Effector memory CD8-positive, alpha-beta T cell (primary cell): ENCODE data around the gene PNLIPRP1.

Experiments
- ATAC-seq: fragments of 150-1000 bp; cut with Tn5 transposase; replicated peaks from 2 replicates; pipeline ENCODE4 v1.10.0; 2021; ENCODE audit warnings: mild to moderate bottlenecking, moderate library complexity
- DNase-seq, 3 experiments: peaks; one replicate each; pipeline ENCODE4 v3.0.0; 2021
- H3K27ac Mint-ChIP-seq, 2 donors: one replicate each; pipeline ENCODE4 v1.8.0; 2022; ENCODE audit warnings: mild to moderate bottlenecking in 2 of 2, mixed read lengths in 2 of 2, moderate library complexity in 2 of 2
- H3K27me3 Mint-ChIP-seq, 2 donors: one replicate each; pipeline ENCODE4 v1.8.0; 2022; ENCODE audit warnings: mixed read lengths in 2 of 2
- H3K36me3 Mint-ChIP-seq: one replicate; pipeline ENCODE4 v1.8.0; 2022; ENCODE audit warnings: mild to moderate bottlenecking, moderate library complexity, mixed read lengths; ENCODE audit not compliant: insufficient read depth
- H3K4me1 Mint-ChIP-seq, 2 donors: one replicate each; pipeline ENCODE4 v1.8.0; 2022; ENCODE audit warnings: low read depth in 2 of 2, mixed read lengths in 2 of 2
- H3K4me3 Mint-ChIP-seq, 2 donors: one replicate each; pipeline ENCODE4 v1.8.0; 2022; ENCODE audit warnings: mild to moderate bottlenecking in 2 of 2, mixed read lengths in 2 of 2, moderate library complexity in 2 of 2
- H3K9me3 Mint-ChIP-seq, 2 donors: one replicate each; pipeline ENCODE4 v1.8.0; 2022; ENCODE audit warnings: mixed read lengths in 2 of 2

Gene PNLIPRP1

DNA sequence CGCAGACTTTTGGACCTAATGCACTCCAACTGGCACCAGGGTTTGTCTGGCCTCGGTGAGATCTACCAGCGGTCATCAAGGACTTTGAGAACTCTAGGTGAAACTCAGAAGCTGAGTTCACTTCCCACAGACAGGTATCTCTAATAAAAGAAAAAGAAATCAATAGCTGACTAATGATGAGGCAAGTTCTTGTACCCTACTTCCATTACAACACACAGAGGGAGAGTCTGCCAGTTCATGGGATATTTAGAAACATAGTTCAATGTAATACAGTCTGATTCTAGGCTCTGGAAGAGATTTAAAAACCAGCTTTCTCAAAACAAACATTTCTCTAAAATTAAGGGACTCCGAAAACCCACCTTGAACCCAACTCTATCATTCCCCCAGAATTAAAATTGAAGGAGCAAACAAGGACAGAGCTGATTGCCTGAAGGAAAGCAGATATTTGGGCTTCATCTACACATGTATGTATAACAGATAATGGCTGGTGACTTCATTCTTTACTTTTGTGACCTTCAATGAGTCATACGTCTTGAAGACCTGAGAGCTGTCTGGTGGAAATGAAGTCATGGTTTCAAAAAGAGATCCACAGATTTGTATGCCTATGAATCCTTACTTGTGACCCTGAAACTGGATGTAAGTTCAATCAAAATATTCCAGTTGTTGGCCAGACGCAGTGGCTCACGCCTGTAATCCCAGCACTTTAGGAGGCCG lies 2.7 kb upstream of the PNLIPRP1 start:
- H3K27ac Mint-ChIP-seq, result no peak overlapping the region
- H3K36me3 Mint-ChIP-seq, result peaks cover 4% of the 10 kb centered on the region
- H3K4me1 Mint-ChIP-seq, result no peaks in the 10 kb centered on the region
- ATAC-seq (no peak), DNase-seq (no peak)
- H3K27me3 Mint-ChIP-seq, result no peaks in the 10 kb centered on the region
- no peak overlapping the region for H3K4me3 Mint-ChIP-seq
- H3K9me3 Mint-ChIP-seq, result peaks cover 4 to 7% of the 10 kb centered on the region in 2 donors

DNA sequence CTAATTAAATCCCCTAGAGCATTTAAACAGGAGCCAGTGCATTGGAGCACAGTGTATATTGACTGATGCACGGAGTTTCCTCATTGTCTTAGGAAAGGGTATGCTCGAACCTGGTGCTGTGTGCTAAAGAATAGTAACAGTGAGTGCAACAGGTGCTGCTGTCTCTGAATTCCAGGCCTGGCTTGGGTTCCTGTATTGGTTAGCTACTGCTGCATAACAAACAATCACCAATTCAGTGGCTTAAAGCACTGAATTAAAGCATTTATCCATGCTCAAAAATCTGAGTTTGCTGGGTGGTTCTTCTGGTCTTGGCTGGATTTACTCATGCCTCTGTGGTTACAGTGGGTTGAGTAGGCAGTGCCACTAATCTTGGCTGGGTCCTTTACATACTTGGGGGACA lies 1.8 kb upstream of the PNLIPRP1 start:
- H3K36me3 Mint-ChIP-seq, result peaks cover 4% of the 10 kb centered on the region
- no peaks in the 10 kb centered on the region for H3K27me3 Mint-ChIP-seq
- DNase-seq (no peak), ATAC-seq (no peak)
- H3K27ac Mint-ChIP-seq, result no peak overlapping the region
- no peaks in the 10 kb centered on the region for H3K4me1 Mint-ChIP-seq
- no peak overlapping the region for H3K4me3 Mint-ChIP-seq
- H3K9me3 Mint-ChIP-seq, result peaks cover 4 to 7% of the 10 kb centered on the region in 2 donors

GRCh38 chr10:116589926-116590325 lies 833 bp upstream of the PNLIPRP1 start:
- ATAC-seq (no peak), DNase-seq (no peak)
- Mint-ChIP-seq H3K27me3 (no peaks in the 10 kb centered on the region), H3K9me3 (peaks cover 4 to 7% of the 10 kb centered on the region in 2 donors), H3K4me1 (no peaks in the 10 kb centered on the region), H3K36me3 (peaks cover 4% of the 10 kb centered on the region), H3K4me3 (no peak overlapping the region), H3K27ac (no peak overlapping the region)

GRCh38 chr10:116593139-116593740 lies 2.5 kb downstream of the PNLIPRP1 start:
- peaks cover 2 to 7% of the 10 kb centered on the region in 2 donors for H3K9me3 Mint-ChIP-seq
- no peak overlapping the region for H3K27ac Mint-ChIP-seq
- DNase-seq, result no peak
- H3K36me3 Mint-ChIP-seq, result peaks cover 1% of the 10 kb centered on the region
- H3K4me3 Mint-ChIP-seq, result no peak overlapping the region
- ATAC-seq, result no peak
- no peaks in the 10 kb centered on the region for H3K4me1 Mint-ChIP-seq
- H3K27me3 Mint-ChIP-seq, result no peaks in the 10 kb centered on the region

GRCh38 chr10:116594525-116595035 lies 3.8 kb downstream of the PNLIPRP1 start:
- Mint-ChIP-seq H3K4me3 (no peak overlapping the region), H3K36me3 (peaks cover 2% of the 10 kb centered on the region)

GRCh38 chr10:116596062-116596461 lies 5.3 kb downstream of the PNLIPRP1 start:
- no peak overlapping the region for H3K27ac Mint-ChIP-seq
- DNase-seq (no peak), ATAC-seq (no peak)
- peaks cover 0 to 7% of the 10 kb centered on the region in 2 donors for H3K9me3 Mint-ChIP-seq
- peaks cover 2% of the 10 kb centered on the region for H3K36me3 Mint-ChIP-seq
- H3K4me3 Mint-ChIP-seq, result no peak overlapping the region
- H3K27me3 Mint-ChIP-seq, result no peaks in the 10 kb centered on the region
- no peaks in the 10 kb centered on the region for H3K4me1 Mint-ChIP-seq

More at GRCh38 chr10:116594525-116595035, 3.8 kb downstream of the PNLIPRP1 start:
- ATAC-seq (no peak), DNase-seq (no peak)
- Mint-ChIP-seq H3K27me3 (no peaks in the 10 kb centered on the region), H3K4me1 (no peaks in the 10 kb centered on the region), H3K27ac (no peak overlapping the region), H3K9me3 (peaks cover 2 to 7% of the 10 kb centered on the region in 2 donors)

- peaks cover 0 to 7% of the 10 kb centered on the region in 2 donors for H3K9me3 Mint-ChIP-seq
- H3K36me3 Mint-ChIP-seq, result peaks cover 5% of the 10 kb centered on the region
- H3K4me3 Mint-ChIP-seq, result no peak overlapping the region
- H3K27ac Mint-ChIP-seq, result no peak overlapping the region
- no peaks in the 10 kb centered on the region for H3K4me1 Mint-ChIP-seq
- H3K27me3 Mint-ChIP-seq, result no peaks in the 10 kb centered on the region
- DNase-seq (no peak), ATAC-seq (no peak)
These were observed 6.8 kb downstream of the PNLIPRP1 start for GRCh38 chr10:116597543-116597942.

GRCh38 chr10:116598329-116598728 lies 7.6 kb downstream of the PNLIPRP1 start:
- peaks cover 5% of the 10 kb centered on the region for H3K36me3 Mint-ChIP-seq

DNA sequence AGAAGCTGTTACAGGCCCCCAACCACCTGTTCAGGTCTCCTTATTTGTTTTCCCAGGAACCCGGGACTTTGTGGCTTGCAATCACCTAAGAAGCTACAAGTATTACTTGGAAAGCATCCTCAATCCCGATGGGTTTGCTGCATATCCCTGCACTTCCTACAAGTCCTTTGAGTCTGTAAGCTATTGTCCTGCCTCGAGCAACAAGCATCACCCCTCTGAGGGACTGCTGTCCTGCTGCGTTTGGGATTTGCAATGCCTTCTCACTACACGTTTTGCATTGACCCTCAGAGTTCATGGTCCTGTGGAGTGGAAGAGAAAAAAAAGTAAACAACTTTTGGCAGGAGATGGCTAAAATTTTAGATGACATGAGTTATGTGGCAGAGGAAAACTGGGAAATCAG lies 9.2 kb downstream of the PNLIPRP1 start:
- ATAC-seq, result no peak
- H3K9me3 Mint-ChIP-seq, result peaks cover 2 to 7% of the 10 kb centered on the region in 2 donors
- no peak overlapping the region for H3K27ac Mint-ChIP-seq
- no peaks in the 10 kb centered on the region for H3K4me1 Mint-ChIP-seq
- no peaks in the 10 kb centered on the region for H3K27me3 Mint-ChIP-seq
- no peak for DNase-seq
- H3K4me3 Mint-ChIP-seq, result no peak overlapping the region
- peaks cover 5% of the 10 kb centered on the region for H3K36me3 Mint-ChIP-seq

More at GRCh38 chr10:116598329-116598728, 7.6 kb downstream of the PNLIPRP1 start:
- Mint-ChIP-seq H3K27me3 (no peaks in the 10 kb centered on the region), H3K4me1 (no peaks in the 10 kb centered on the region), H3K9me3 (peaks cover 0 to 7% of the 10 kb centered on the region in 2 donors), H3K27ac (no peak overlapping the region), H3K4me3 (no peak overlapping the region)
- DNase-seq (no peak), ATAC-seq (no peak)

DNA sequence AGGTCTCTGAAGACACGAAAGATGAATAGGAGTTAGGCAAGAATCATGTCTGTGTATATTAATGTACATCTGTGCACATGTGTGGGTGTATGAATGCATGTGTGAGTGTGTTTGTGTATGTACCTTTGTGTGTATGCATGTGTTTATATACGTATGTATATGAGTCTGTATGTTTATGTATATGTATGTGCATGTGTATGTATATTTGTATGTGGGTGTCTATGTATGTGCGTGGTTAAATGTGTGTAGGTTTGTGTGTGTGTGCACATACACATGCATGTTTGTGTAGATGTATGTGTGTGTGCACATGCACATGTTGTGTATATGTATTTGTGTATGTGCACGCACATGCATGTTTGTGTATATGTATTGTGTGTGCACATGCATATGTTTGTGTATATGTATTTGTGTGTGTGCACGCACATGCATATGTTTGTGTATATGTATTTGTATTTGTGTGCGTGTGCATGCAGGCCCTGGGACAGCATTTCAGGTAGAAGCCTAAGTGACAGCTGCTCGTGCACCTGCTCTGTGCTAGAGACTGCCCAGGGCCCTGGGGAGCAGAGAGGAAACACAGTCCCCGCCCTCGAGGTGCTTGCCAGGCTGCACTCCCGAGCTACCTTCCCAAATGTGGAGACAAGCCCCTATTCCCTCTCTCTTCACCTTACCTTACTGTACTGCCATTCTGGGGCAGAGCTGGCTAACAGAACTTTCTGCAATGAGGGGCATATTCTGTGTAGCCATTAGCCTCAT lies 12.1 kb downstream of the PNLIPRP1 start:
- H3K27me3 Mint-ChIP-seq, result peaks cover 0 to 14% of the 10 kb centered on the region in 2 donors
- peaks cover under 1 to 4% of the 10 kb centered on the region in 2 donors for H3K9me3 Mint-ChIP-seq
- no peaks in the 10 kb centered on the region for H3K4me1 Mint-ChIP-seq
- ATAC-seq, result no peak
- no peak for DNase-seq
- H3K36me3 Mint-ChIP-seq, result peaks cover 5% of the 10 kb centered on the region
- no peak overlapping the region for H3K4me3 Mint-ChIP-seq
- H3K27ac Mint-ChIP-seq, result no peak overlapping the region

GRCh38 chr10:116606061-116606483 lies 15.3 kb downstream of the PNLIPRP1 start:
- Mint-ChIP-seq H3K4me1 (no peaks in the 10 kb centered on the region), H3K27me3 (peaks cover 14 to 18% of the 10 kb centered on the region in 2 donors), H3K4me3 (no peak overlapping the region), H3K9me3 (peaks cover 0 to 4% of the 10 kb centered on the region in 2 donors), H3K27ac (no peak overlapping the region), H3K36me3 (peaks cover 2% of the 10 kb centered on the region)
- DNase-seq (no peak), ATAC-seq (no peak)

DNA sequence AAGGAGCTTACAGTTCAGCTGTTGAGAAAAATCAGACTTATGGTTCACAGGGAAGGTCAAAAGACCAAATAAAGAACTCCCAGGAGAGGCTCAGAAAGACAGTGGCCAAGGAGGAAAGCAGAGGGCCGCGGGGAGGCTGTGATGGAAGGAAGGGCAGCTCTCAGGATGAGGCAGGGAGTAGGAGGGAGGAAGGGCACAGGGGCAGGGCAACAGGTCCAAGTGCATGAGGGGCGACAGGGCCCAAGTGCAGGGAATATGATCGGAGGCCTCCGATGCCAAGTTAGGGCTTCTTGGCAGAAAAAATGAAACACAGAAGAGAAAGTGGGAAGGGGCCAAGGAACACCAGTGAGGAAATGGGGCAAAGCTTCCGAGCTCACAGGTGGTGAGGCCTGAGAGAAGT lies 16.6 kb downstream of the PNLIPRP1 start:
- Mint-ChIP-seq H3K4me3 (no peak overlapping the region), H3K4me1 (no peaks in the 10 kb centered on the region), H3K27me3 (peaks cover 14 to 18% of the 10 kb centered on the region in 2 donors), H3K9me3 (peaks cover 0 to 4% of the 10 kb centered on the region in 2 donors), H3K36me3 (peaks cover 1% of the 10 kb centered on the region), H3K27ac (no peak overlapping the region)
- ATAC-seq, result no peak
- no peak for DNase-seq
